ENCODE measurements around the gene MCTP2.

MCTP2 gene

GRCh38 chr15:94230883-94231722 is at the start of gene MCTP2:
Gene MCTP2 (plus strand): TSS chr15:94231561. CDS start chr15:94298266, 66,705 bp downstream.
- peak; percentile 23 for DNase-seq (ENCODE audit: low spot score)

GRCh38 chr15:94182883-94183282 is 48.5 kb upstream of the MCTP2 start:
- no peak for DNase-seq (ENCODE audit: low spot score)

- no peak for DNase-seq (ENCODE audit: low spot score)
These were observed 45.7 kb upstream of the MCTP2 start for GRCh38 chr15:94185547-94186236.

GRCh38 chr15:94186770-94187331 is 44.5 kb upstream of the MCTP2 start:
- no peak for DNase-seq (ENCODE audit: low spot score)

- DNase-seq (ENCODE audit: low spot score): no peak
These were observed 37.5 kb upstream of the MCTP2 start for GRCh38 chr15:94193906-94194305.

- no peak for DNase-seq (ENCODE audit: low spot score)
These were observed 34.8 kb upstream of the MCTP2 start for GRCh38 chr15:94196531-94196930.

- DNase-seq (ENCODE audit: low spot score): no peak
These were observed 32.7 kb upstream of the MCTP2 start for GRCh38 chr15:94198633-94199032.

GRCh38 chr15:94199725-94200124 is 31.6 kb upstream of the MCTP2 start:
- DNase-seq (ENCODE audit: low spot score): no peak

- no peak for DNase-seq (ENCODE audit: low spot score)
These were observed 28.1 kb upstream of the MCTP2 start for GRCh38 chr15:94203306-94203705.

GRCh38 chr15:94205366-94205765 is 26.0 kb upstream of the MCTP2 start:
- no peak for DNase-seq (ENCODE audit: low spot score)

- DNase-seq (ENCODE audit: low spot score): no peak
These were observed 24.7 kb upstream of the MCTP2 start for GRCh38 chr15:94206463-94207167.

- no peak for DNase-seq (ENCODE audit: low spot score)
These were observed 19.1 kb upstream of the MCTP2 start for GRCh38 chr15:94212291-94212690.

GRCh38 chr15:94225616-94226015 is 5.7 kb upstream of the MCTP2 start:
- DNase-seq (ENCODE audit: low spot score): no peak

GRCh38 chr15:94228611-94229010 is 2.8 kb upstream of the MCTP2 start:
- no peak for DNase-seq (ENCODE audit: low spot score)

- no peak for DNase-seq (ENCODE audit: low spot score)
These were observed 1.6 kb upstream of the MCTP2 start for GRCh38 chr15:94229591-94230369.

GRCh38 chr15:94230431-94230882 is 904 bp upstream of the MCTP2 start:
- no peak for DNase-seq (ENCODE audit: low spot score)

- DNase-seq (ENCODE audit: low spot score): no peak
These were observed 535 bp downstream of the MCTP2 start for GRCh38 chr15:94231723-94232468.

GRCh38 chr15:94233441-94233840 is 2.1 kb downstream of the MCTP2 start:
- DNase-seq (ENCODE audit: low spot score): no peak

- no peak for DNase-seq (ENCODE audit: low spot score)
These were observed 2.9 kb downstream of the MCTP2 start for GRCh38 chr15:94234300-94234699.

- no peak for DNase-seq (ENCODE audit: low spot score)
These were observed 3.7 kb downstream of the MCTP2 start for GRCh38 chr15:94235041-94235440.

- no peak for DNase-seq (ENCODE audit: low spot score)
These were observed 4.3 kb downstream of the MCTP2 start for GRCh38 chr15:94235646-94236045.

All from kidney capillary endothelial cell (primary cell).